GM12874 (cell line): ENCODE data around the gene TSC2.

Experiments used
- CTCF ChIP-seq: IDR thresholded peaks from 2 replicates; pipeline ENCODE4 v1.5.1; 2011; ENCODE audit warnings: low read depth, mild to moderate bottlenecking, control low read depth, low read length, moderate library complexity; ENCODE audit not compliant: insufficient read depth

The TSC2 gene

GRCh38 chr16:2081201-2082084 is 33.7 kb downstream of the TSC2 start:
- TF ChIP-seq CTCF: no peak

- TF ChIP-seq CTCF: no peak
These were observed 34.6 kb downstream of the TSC2 start for GRCh38 chr16:2082171-2082982.

- TF ChIP-seq CTCF: no peak
These were observed 35.2 kb downstream of the TSC2 start for GRCh38 chr16:2082983-2083364.

GRCh38 chr16:2083409-2083808 is 35.6 kb downstream of the TSC2 start:
- no peak for TF ChIP-seq CTCF

- TF ChIP-seq CTCF: no peak
These were observed 36.3 kb downstream of the TSC2 start for GRCh38 chr16:2083876-2084780.

GRCh38 chr16:2084895-2085625 is 37.3 kb downstream of the TSC2 start:
- TF ChIP-seq CTCF: no peak
